GM21529 (cell line): ENCODE data around the gene MNAT1.
"Not testable (repeated sequence)": the region's sequence is repeated elsewhere in the genome, so short reads cannot be mapped to it uniquely, and the experiment has no call there.

Experiments used
- ATAC-seq: cut with Tn5 transposase; IDR thresholded peaks from one replicate; pipeline ENCODE4 v1.9.1; 2021; ENCODE audit not compliant: unreplicated experiment

MNAT1 gene

DNA sequence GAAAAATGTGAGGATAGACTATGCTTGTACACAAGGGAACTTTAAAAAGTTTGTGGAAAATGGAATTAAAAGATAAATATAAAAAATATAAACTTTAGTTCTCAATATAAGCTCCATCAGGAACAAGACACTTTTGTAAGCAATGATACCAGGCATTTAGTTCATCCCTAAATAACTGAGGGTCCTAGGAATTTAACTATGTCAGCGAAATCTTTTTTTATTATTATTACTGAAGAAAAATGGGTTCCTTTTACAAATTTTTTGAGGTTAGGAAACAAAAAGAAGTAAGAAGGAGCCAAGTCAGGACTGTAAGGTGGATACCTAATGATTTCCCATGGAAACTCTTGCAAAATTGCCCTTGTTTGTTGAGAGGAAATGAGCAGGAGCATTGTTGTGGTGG, 143.6 kb downstream of the MNAT1 start:
- ATAC-seq = no peak

DNA sequence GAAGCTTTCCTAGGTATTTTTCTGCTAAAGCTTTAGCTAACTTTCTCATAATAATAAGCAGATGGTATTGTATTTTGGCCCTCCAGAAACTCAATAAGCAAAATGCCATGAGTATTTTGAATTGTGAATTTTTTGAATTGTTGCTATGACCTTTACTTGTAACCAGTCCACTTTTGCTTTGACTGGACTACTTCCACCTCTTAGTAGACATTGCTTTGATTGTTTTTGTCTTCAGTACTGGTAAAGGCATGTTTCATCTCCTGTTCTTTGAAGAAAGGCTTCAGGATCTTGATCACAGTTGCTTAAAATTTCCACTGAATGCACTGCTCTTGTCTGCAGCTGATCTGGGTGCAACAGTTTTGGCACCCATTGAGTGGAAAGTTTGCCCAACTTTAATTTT, 144.0 kb downstream of the MNAT1 start:
- ATAC-seq = no peak

DNA sequence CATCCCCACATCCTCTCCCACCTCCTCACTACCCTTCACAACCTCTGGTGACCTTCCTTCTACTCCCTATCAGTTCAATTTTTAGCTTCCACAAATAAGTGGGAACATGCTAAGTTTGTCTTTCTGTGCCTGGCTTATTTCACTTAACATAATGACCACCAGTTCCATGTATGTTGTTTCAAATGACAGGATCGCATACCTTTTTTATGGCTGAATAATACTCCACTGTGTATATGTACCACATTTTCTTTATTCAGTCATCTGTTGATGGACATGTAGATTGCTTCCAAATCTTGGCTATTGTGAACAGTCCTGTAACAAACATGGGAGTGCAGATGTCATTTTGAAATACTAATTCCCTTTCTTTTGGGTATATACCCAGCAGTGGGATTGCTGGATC, 147.7 kb downstream of the MNAT1 start:
- no peak for ATAC-seq

DNA sequence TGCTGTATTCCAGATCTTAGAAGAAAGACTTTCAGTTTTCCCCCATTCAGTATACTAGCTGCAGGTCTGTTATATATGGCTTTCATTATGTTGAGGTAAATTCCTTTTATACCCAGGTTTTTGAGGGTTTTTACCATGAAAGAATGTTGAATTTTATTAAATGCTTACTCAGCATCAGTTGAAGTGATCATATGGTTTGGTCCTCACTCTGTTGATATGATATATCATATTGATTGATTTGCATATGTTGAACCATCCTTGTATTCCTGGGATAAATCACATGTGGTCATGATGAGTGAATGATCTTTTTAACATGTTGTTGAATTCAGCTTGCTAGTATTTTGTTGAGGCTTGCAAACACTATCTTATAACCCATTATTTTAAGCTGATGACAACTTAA, 149.6 kb downstream of the MNAT1 start:
- ATAC-seq = no peak

DNA sequence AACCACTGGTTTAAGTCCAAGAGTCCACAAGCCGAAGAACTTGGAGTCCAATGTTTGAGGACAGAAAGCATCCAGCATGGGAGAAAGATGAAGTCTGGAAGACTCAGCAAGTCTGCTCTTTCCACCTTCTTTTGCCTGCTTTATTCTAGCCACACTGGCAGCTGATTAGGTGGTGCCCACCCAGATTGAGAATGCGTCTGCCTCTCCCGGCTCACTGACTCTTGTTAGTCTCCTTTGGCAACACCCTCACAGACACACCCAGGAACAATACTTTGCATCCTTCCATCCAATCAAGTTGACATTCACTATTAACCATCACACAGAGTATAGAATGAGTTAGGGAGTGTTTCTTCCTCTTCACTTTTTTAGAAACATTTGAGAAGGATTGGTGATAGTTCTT, 156.1 kb downstream of the MNAT1 start:
- ATAC-seq = not testable (repeated sequence)

DNA sequence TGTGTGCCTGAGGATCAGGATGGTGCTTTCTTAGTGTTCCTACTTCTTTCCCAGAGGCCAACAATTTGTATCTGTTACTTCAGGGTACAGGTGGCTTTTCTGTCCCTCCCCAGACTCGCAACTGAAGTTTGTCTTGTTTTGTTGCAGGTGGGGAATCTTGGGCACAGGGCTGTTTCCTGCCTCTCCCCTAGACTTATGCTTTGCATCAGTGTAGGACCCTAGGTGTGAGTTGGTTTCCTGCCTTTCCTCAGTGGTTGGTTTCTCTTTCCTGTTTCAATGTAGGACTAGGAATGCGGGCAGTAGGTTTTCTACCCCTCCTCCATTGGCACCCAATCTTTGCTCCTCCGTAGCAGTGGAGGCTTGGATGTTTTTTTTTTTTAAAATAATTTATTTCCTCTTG, 159.3 kb downstream of the MNAT1 start:
- no peak for ATAC-seq

DNA sequence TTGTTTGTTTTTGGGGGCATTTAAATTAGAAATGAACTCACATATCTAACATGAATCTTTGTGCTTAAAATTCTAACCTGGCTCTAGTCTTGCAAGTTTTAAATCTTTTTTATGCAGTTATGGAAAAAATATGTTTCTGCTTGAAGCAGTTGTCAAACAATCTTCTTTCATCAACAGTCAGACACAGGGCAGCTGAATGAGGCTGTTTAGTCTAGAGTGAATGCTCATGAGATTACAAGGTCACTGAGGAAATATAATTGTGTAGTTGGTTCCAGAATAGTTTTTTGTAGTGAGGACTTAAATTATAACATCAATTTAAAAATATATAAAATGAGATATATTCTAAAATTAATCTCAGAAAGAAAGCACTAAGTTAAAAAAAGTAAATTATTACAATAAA, 169.8 kb downstream of the MNAT1 start:
- ATAC-seq = no peak

DNA sequence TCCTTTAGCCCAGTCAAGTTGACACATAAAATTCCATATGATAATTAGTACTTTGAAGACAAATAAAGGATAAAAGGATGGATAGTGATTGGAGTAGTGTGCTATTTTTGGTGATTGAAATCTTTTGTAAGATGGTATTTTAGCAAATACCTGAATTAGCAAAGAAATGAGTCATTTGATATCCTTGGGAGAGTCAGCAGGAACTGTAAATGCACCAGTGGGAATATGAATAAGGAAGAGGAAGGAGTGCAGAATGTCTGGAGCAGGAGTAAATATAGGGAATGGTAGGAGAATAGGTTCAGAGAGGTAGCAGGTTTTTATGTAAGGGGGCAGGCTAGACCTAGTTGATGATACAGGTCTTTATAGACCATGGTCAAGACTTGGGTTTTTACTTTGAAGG, 171.4 kb downstream of the MNAT1 start:
- ATAC-seq = no peak

DNA sequence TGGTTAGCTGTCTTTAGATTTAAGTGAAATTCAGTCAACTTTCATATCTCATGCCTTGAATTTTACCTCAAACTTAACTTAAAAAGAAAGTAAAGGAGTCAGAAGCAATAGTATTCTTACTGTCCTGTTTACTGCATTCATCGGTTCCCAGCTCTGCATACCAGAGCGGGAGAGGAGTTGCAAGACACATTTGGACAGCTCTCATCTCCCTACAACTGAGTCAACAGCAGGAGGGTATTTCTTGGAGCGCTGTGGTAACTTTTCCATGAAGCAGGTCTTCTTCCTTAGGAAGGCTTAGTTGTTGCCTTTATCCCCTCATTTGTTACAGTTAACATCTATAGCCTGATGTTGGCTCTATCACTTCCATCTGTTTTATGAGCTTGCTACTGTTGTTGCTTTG, 181.2 kb downstream of the MNAT1 start:
- ATAC-seq = no peak

DNA sequence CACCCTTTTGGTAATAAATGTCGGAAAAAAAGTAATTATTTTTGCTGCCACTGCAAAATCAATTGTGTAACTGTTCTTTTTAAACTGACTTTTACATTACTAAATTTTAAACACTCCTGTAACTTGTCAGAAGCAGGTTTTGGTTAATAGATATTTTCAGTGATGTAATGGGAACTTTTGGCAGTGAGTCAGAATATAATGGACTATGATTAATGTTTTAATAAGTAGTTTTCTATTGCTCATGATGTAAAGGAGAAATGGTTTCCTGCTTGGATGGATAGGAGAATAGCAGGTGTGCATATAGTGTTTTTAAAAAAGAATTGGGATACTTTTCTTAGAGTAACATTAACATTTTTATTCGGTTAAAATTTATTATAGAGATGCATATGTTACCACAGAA, 187.5 kb downstream of the MNAT1 start:
- no peak for ATAC-seq

DNA sequence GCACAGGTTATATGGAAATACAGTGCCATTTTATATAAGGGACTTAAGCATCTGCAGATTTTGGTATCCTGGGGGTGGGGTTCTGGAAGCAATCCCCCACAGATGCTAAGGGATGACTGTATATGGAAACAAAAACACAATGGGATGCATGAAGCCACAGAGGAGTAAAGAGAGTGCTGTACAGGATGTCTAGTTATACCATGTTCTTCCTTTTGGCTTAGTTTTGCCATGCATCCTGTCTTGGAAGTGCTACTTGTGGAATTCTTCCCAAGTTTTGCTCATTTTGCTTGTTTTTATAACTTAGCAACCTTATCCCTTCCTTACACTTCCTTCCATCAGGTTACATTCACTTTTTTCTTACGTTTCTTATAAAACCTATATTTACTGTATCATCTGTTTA, 190.7 kb downstream of the MNAT1 start:
- no peak for ATAC-seq

DNA sequence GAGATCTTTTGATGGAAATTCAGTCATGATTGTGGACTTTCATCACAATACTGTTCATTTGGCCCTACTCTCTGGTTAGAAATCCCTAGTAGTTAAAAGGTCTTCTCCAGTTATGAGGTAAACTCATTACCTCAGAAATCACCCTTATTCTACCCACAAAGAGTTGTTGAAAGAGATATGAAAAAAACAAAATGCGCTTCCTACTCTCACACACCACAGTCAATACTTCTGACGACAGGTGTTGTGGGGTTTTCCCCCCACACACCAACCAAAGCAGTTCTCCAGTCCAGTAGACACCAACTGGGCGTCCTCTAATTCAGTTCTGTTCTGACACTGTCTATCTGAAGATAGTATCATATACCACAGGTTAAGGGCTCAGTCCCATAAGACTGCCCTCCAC, 191.4 kb downstream of the MNAT1 start:
- peak; percentile 92 for ATAC-seq

DNA sequence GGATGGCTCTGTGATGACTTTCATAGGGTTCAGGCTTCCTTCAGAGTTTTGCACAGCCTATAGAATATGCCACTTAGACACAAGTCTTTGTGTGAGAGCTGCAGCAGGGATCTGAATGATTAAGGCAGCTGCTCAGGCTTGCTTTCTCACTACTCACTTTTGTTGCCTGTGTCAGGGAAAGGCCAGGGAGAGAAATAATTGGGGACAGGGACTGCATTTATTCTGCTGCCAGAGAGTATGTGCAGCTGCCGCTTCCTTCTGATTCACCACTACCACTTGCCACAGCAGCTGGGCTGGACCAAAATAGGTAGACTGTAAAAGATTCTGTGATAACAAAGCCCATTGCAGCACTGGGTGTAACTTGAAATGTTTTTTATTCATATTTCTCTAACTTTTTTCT, 196.7 kb downstream of the MNAT1 start:
- ATAC-seq = no peak

DNA sequence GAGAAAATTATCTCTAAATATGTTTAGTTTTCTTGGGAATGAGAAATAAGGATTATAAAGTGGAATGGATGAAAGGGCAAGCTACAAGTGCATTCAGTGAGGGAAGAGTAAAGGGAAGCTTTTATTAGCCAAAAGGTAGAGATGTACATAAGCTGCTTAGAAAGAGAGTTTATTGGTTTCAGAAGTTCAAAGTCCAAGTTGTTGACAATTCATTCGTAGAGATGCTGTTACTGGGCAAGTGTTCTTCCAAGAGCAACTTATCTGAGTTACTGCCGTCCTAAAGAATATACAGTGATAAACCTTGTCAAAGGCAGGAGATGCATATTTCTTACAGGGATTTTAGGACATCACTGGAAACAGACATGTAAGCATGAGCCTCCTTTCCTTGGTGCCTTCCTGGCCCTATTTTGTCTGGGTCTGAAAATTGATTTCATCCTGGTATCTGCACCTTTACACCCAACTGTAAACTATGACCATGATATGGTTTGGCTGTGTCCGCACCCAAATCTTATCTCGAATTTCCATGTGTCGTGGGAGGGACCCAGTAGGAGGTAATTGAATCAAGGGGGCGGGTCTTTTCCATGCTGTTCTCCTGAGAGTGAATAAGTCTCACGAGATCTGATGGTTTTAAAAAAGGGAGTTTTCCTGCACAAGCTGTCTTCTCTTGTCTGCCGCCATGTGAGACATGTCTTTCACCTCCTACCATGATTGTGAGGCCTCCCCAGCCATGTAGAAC, 199.5 kb downstream of the MNAT1 start:
- ATAC-seq = no peak

DNA sequence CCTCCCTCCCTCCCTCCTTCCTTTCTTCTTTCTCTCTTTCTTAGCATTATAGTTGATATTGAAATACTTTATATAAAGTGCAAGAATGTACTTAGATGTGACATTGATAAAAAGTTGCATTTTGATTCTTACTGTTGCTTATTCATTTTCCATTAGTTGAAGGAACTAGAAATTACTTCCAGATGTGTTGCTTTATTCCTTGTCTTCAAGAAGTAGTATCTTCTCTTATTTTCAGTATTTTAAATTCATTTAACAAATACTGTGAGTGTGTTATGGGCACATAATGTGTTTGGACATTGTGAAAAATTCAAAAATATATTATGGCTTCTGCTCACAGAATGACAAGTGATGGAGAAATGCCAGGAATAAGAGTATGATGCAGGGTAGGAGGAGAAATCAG, 200.8 kb downstream of the MNAT1 start:
- no peak for ATAC-seq

DNA sequence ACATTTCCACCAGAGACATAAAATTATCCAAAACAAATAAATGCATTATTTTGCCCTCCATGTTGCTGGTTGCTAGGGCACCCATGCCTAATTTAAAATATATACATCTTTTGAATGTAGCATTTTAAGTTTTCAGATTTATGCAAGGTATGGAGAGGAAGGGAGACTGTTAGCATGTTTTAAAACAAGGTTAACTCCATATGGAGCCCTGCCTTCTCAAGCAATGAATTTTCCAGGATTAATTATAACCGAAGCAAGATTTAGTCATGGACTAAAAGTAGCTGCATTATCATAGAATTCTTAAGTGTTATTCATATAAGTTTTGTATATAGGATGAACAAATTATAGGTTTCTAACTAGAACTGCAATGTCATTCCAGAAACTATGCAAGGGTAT, 209.1 kb downstream of the MNAT1 start:
- no peak for ATAC-seq

DNA sequence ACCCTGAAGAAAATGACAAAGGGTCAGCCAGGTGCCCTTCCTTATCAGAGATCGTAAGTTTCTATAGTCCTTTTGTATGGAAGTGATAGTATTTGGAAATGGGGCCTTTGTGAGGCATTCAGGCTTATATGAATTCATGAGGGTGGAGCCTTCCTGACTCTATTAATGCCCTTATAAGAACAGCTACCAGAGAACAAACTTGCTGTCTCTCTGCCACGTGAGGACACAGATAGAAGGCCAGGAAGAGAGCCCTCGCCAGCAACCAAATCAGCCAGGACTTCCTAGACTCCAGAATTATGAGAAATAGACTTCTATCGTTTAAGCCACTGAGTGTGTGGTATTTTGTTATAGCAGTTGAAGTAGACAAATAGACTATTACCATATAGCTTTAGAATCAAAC, 209.6 kb downstream of the MNAT1 start:
- no peak for ATAC-seq

DNA sequence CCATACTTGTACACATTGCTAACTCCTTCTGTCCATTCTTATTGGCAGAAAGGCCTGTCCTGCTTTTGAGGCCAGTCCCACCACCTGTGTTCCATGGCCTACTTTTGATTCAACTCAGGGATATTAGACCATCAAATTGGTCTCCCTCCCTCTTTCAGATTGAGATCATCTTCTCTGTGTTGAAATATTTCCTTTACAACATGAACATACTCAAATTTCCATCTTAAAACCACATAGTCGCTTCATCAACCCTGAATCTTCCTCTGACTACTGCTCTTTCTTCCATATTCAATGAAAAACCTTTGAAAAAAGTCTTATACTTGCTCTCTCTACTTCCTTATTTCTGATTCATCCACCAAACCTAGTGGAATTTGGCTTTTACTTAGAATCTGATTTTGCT, 211.4 kb downstream of the MNAT1 start:
- no peak for ATAC-seq

DNA sequence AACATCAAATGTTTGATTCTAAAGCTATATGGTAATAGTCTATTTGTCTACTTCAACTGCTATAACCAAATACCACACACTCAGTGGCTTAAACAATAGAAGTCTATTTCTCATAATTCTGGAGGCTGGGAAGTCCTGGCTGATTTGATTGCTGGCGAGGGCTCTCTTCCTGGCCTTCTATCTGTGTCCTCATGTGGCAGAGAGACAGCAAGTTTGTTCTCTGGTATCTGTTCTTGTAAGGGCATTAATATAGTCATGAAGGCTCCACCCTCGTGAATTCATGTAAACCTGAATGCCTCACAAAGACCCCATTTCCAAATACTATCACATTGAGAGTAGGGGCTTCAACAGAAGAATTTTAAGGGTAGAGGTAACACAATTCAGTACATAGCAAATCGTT, 212.2 kb downstream of the MNAT1 start:
- ATAC-seq = no peak

DNA sequence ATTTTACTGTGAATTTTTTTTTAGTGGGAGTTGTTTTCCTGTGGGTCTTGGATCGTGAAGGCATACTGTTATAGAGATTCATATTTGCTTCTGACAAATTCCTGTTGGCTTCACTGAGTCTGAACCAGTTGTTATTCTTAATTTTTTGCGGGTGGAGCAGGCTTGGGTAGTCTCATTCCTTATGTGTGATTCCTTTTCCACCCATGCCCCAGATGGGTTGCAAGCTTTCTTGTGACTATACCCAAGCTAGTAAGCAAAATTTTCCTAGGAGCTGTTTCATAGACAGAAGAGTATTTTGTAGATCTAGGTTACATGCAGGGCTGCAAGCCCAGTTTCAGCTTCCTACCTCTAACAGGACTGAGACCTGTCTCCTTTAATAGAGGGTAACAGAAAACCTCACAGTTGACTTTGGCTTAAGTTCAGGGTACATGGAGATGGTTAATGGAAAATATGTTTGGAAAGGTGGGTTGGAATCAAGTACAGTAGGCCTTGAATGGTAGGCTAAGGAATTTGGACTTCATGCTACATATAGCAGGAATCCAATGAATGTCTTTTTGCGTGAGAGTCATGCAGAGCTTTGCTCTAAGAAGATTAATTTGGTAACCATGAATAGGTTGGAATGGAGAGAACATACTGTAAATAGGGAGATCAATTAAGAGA, 217.3 kb downstream of the MNAT1 start:
- ATAC-seq = no peak

DNA sequence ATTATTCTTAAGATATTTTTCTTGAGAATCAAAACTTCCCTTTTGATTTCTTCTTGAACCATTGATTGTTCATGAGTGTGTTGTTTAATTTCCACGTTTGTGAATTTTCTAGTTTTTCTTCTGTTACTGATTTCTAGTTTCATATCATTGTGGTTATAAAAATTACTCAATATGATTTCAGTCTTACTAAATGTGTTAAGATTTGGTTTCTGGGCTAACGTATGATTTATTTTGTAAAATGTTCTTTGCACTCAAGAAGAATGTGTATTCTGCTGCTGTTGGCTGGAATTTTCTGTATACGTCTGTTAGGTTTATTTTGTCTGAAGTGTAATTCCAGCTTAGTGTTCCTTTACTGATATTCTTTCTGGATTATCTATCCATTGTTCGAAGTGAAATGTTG, 221.6 kb downstream of the MNAT1 start:
- no peak for ATAC-seq

DNA sequence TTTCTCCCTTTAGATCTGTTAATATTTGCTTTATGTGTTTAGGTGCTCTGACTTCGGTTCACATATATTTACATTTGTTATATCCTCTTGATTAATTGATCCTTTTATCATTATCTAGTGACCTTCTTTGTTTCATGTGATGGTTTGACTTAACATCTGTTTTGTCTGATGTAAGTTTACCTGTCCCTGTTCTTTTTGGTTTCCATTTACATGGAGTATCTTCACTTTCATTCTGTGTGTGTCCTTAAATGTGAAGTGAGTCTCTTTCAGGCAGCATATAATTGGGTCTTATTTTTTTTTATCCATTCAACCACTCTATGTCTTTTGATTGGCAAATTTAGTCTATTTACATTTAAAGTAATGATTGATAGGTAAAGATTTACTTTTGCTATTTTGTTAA, 222.1 kb downstream of the MNAT1 start:
- ATAC-seq = no peak

DNA sequence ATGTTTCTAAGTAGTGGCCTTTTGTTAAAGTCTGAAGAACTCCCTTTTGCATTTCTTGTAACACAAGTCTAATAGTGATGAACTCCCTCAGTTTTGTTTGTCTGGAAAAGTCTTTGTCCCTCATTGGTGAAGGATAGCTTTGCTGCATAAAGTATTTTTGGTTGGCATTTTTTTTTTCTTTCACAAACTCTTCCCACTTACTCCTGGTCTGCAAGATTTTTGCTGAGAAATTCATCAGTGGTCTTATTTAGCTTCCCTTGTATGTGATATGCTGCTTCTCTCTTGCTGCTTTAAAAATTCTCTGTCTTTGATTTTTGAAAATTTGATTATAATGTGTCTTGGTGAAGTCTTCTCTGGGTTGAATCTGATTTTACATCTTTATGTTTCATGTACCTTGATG, 223.6 kb downstream of the MNAT1 start:
- no peak for ATAC-seq
